Calu3 (cell line): ENCODE measurements around the gene UFD1. TPM values are rescaled to one million over a fixed set of nuclear protein-coding genes. Genes with fewer than 3 reads are reported as not detected.
A peak's percentile ranks its signal among the peaks of the same experiment; 100 is the strongest.

ENCODE experiments used
- Bru-seq: library from RNA; stranded (reverse); fragments of 400-500 nt; gene quantifications from one replicate; lab custom pipeline; 2021; lab: Mats Ljungman, UMichigan
- BruChase-seq, 2 experiments: library from RNA; stranded (reverse); fragments of 400-500 nt; gene quantifications; one replicate each; lab custom pipeline; 2021; lab: Mats Ljungman, UMichigan
- BruUV-seq: library from RNA; stranded (reverse); fragments of 400-500 nt; replicated peaks from 2 replicates; lab custom pipeline; 2021; lab: Mats Ljungman, UMichigan
- CTCF ChIA-PET: fragments of 300-600 bp; sonication (Branson Sonifier 250); formaldehyde crosslinking; loops from one replicate; lab custom pipeline; 2022; ENCODE audit warnings: antibody characterized with exemption; lab: Charles Lee
- DNase-seq: peaks from one replicate; pipeline ENCODE4 v3.0.0; 2022
- H3K27ac Mint-ChIP-seq: one replicate; pipeline ENCODE4 v1.8.0; 2022; ENCODE audit warnings: mixed read lengths; ENCODE audit not compliant: unreplicated experiment
- H3K27me3 Mint-ChIP-seq: one replicate; pipeline ENCODE4 v1.8.0; 2022; ENCODE audit warnings: mixed read lengths; ENCODE audit not compliant: unreplicated experiment
- H3K36me3 Mint-ChIP-seq: one replicate; pipeline ENCODE4 v1.8.0; 2022; ENCODE audit warnings: mild to moderate bottlenecking, moderate library complexity, mixed read lengths; ENCODE audit not compliant: insufficient read depth, unreplicated experiment
- H3K4me1 Mint-ChIP-seq: one replicate; pipeline ENCODE4 v1.8.0; 2022; ENCODE audit warnings: mild to moderate bottlenecking, low read depth, mixed read lengths; ENCODE audit not compliant: unreplicated experiment
- H3K4me3 Mint-ChIP-seq: one replicate; pipeline ENCODE4 v1.8.0; 2022; ENCODE audit warnings: mild to moderate bottlenecking, low read depth, moderate library complexity, mixed read lengths; ENCODE audit not compliant: unreplicated experiment
- H3K9me3 Mint-ChIP-seq: one replicate; pipeline ENCODE4 v1.8.0; 2022; ENCODE audit warnings: low read depth, mixed read lengths; ENCODE audit not compliant: unreplicated experiment
- intact Hi-C: fragments of 100-400 bp; cut with micrococcal nuclease; formaldehyde crosslinking; loops from one replicate; pipeline ENCODE4 v1.10.0; 2022; ENCODE audit not compliant: unreplicated experiment
- long read RNA-seq: library from polyadenylated mRNA; stranded (forward); transcript quantifications from one replicate; pipeline ENCODE4 v2.0.0, GENCODE V29; 2022
- total RNA-seq: library from RNA; stranded (reverse); gene quantifications from 2 replicates; pipeline ENCODE4 v1.2.3, GENCODE V29; 2022
- TF ChIP-seq, protein P1 (sequence below): fragments of 200-600 bp; IDR thresholded peaks from one replicate; pipeline ENCODE4 v1.8.0; 2022; ENCODE audit warnings: antibody characterized with exemption; ENCODE audit not compliant: unreplicated experiment

UFD1 gene, protein sequence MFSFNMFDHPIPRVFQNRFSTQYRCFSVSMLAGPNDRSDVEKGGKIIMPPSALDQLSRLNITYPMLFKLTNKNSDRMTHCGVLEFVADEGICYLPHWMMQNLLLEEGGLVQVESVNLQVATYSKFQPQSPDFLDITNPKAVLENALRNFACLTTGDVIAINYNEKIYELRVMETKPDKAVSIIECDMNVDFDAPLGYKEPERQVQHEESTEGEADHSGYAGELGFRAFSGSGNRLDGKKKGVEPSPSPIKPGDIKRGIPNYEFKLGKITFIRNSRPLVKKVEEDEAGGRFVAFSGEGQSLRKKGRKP
- 87.8 and 95.7 TPM in 2 replicates for total RNA-seq
- percentile 83 among the genes with signal in this experiment for Bru-seq, nascent RNA
- BruChase-seq, experiment 1, labeled RNA remaining after a 6-hour chase: percentile 78 among the genes with signal in this experiment
- percentile 75 among the genes with signal in this experiment for BruChase-seq, experiment 2, labeled RNA remaining after a 2-hour chase
- long read RNA-seq, transcript UFD1-201 (12 exons, 1,814 nt): major isoform, 144 of 180 reads
- long read RNA-seq, partial matches to known transcripts: 3 of 180 reads
- long read RNA-seq, other reads (novel, unspliced or antisense): 33 of 180 reads

DNA sequence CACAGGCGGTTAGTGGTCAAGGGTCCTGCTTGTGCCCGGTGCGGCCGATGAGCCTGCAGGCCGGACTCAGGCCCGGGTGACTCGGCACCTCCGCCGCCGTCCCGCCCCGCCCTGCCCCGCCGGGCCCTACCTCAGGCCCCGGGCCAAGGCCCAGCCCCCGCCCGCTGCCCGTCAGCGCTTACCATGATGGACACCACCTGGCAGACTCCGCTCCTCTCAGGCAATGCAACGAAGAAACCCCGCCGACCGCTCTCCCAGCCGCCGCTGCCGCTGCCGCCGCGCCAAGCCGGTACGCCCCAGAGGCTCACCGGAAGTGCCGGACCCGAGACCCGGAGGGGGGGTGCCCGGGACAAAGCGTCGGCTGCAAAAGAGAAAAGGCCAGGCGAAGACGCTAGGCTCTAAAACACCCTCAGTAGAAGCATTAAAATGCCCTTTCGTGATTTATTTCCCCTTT is at the start of gene UFD1:
Gene UFD1 (minus strand): TSS at position 293 of the 454 bp plus-strand sequence. CDS start 108 bp downstream, at position 185.
- Mint-ChIP-seq H3K36me3 (peaks cover 43% of the 10 kb centered on the region), H3K4me1 (peaks cover 31% of the 10 kb centered on the region), H3K27ac (peak within 1 kb of the TSS; percentile 100), H3K27me3 (no peaks in the 10 kb centered on the region), H3K9me3 (no peaks in the 10 kb centered on the region), H3K4me3 (peak within 1 kb of the TSS; percentile 80)
- intact Hi-C loops: no loop called here
- no TSS peak for BruUV-seq
- CTCF ChIA-PET: interaction anchor here (0.6 to 1.0 kb wide), 4 partner anchors 13 to 456 kb away, joined by 3 to 4 read pairs (median 4); partner anchors contain the start of gene ESS2
- TF ChIP-seq, protein P1, sequence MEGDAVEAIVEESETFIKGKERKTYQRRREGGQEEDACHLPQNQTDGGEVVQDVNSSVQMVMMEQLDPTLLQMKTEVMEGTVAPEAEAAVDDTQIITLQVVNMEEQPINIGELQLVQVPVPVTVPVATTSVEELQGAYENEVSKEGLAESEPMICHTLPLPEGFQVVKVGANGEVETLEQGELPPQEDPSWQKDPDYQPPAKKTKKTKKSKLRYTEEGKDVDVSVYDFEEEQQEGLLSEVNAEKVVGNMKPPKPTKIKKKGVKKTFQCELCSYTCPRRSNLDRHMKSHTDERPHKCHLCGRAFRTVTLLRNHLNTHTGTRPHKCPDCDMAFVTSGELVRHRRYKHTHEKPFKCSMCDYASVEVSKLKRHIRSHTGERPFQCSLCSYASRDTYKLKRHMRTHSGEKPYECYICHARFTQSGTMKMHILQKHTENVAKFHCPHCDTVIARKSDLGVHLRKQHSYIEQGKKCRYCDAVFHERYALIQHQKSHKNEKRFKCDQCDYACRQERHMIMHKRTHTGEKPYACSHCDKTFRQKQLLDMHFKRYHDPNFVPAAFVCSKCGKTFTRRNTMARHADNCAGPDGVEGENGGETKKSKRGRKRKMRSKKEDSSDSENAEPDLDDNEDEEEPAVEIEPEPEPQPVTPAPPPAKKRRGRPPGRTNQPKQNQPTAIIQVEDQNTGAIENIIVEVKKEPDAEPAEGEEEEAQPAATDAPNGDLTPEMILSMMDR: no peak
- peak; percentile 82 for DNase-seq

DNA sequence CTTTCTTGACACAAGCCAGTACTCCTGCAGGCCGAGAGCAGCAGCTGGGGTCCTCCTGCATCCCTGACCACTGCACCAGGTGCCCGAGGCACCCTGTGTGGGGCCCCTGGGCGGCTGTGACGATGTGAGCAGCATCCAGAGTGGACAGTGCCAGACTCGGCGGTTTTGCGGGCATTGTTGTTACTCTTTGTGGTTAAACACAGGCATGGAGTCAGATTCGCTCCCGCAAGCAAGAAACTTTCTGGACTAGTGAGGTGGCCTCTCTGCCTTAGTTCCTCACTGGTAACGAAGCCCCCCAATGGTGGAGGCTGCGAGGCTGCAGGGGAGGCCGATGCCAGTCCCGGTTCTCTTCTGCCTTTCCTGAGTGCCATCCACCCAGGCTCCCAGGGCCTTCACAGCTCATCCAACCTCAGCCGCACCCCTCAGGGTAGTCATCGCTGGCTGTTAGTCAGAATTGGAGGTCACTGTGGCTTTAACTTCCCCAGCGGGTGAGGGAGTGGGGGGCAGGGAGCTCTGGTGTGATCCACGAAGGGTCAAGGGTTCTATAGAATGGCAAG is 48.9 kb upstream of the UFD1 start:
- DNase-seq: no peak
- TF ChIP-seq, protein P1: no peak
- peaks cover 3% of the 10 kb centered on the region for H3K36me3 Mint-ChIP-seq
- H3K9me3 Mint-ChIP-seq: no peaks in the 10 kb centered on the region
- CTCF ChIA-PET: no interaction called here
- no peak overlapping the region for H3K27ac Mint-ChIP-seq
- intact Hi-C loops: no loop called here
- H3K4me3 Mint-ChIP-seq: no peak overlapping the region
- peaks cover 71% of the 10 kb centered on the region for H3K27me3 Mint-ChIP-seq
- BruUV-seq: no TSS peak
- H3K4me1 Mint-ChIP-seq: no peaks in the 10 kb centered on the region

DNA sequence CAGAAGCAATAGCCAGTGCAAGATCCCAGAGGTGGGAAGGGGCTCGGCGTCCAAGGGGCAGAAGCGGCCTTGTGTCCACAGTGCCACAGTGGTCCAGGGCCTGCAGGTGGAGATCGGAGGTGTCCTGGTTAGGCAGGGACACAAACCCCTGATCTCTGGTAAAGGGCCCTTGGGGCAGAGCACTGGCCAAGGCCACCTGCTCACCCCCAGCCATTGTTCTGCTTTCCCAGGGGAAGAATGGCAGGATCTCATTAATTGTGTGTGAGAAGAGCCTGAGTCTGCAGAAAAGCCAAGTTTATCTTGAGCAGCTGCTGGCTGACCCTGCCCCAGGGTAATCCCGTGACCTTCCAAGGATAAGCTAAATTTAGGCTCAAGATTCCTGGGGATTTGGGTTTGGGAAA is 48.3 kb upstream of the UFD1 start:
- TF ChIP-seq, protein P1: no peak
- H3K27me3 Mint-ChIP-seq: peaks cover 65% of the 10 kb centered on the region
- no TSS peak for BruUV-seq
- no peaks in the 10 kb centered on the region for H3K4me1 Mint-ChIP-seq
- intact Hi-C loops: no loop called here
- H3K4me3 Mint-ChIP-seq: no peak overlapping the region
- no peak overlapping the region for H3K27ac Mint-ChIP-seq
- DNase-seq: no peak
- H3K9me3 Mint-ChIP-seq: no peaks in the 10 kb centered on the region
- H3K36me3 Mint-ChIP-seq: peaks cover 8% of the 10 kb centered on the region
- CTCF ChIA-PET: no interaction called here

DNA sequence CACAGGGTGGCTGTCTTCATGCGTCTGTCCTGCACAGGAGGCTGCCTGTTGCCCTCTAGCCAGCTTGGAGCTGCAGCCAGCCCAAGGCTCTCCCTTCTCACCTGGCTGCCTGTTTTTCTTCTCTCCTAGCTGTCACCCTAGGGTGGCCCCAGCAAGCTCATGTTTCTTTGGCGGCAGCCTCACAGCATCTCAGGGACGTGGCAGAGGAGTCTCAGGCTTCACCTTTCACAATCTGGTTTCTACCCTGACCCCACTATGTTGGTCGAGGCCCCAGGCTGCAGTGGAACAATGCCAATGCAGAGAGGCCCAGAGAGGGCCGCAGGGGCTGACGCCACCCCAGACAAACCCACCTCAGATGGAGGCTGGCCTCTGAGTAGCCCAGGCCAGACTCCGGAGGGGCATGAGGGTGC is 47.7 kb upstream of the UFD1 start:
- intact Hi-C loops: no loop called here

More for the DNA sequence above, 47.7 kb upstream of the UFD1 start:
- no peaks in the 10 kb centered on the region for H3K9me3 Mint-ChIP-seq
- no peak overlapping the region for H3K4me3 Mint-ChIP-seq
- DNase-seq: no peak
- BruUV-seq: no TSS peak
- no peak overlapping the region for H3K27ac Mint-ChIP-seq
- CTCF ChIA-PET: interaction anchor here (0.6 kb wide), 1 partner anchor 230 kb away, joined by 4 read pairs; no protein-coding TSS in a partner anchor
- no peaks in the 10 kb centered on the region for H3K4me1 Mint-ChIP-seq
- TF ChIP-seq, protein P1: no peak
- H3K36me3 Mint-ChIP-seq: peaks cover 8% of the 10 kb centered on the region
- H3K27me3 Mint-ChIP-seq: peaks cover 62% of the 10 kb centered on the region
